Retinal pigment epithelial cell (primary cell): ENCODE results near the gene ATP10A.

ENCODE experiments used
- DNase-seq: peaks from one replicate; pipeline ENCODE4 v3.0.0-alpha.2; 2010; ENCODE audit warnings: low read depth
- H3K4me3 ChIP-seq: 2 replicates; pipeline ENCODE4 v1.5.1; 2011; ENCODE audit warnings: mild to moderate bottlenecking, low read length, control low read depth, moderate library complexity
- CTCF ChIP-seq: conservative IDR thresholded peaks from 2 replicates; pipeline ENCODE4 v1.5.1; 2011; ENCODE audit warnings: low read depth, low read length, control low read depth, inconsistent platforms

ATP10A gene

GRCh38 chr15:25795712-25796111, 67.4 kb downstream of the ATP10A start:
- no peak for DNase-seq
- no peak for TF ChIP-seq CTCF
- H3K4me3 ChIP-seq = no peak overlapping the region

- no peak overlapping the region for H3K4me3 ChIP-seq
- no peak for DNase-seq
- no peak for TF ChIP-seq CTCF
Measured at GRCh38 chr15:25795061-25795460, 68.1 kb downstream of the ATP10A start.

- DNase-seq = no peak
- no peak for TF ChIP-seq CTCF
Measured at GRCh38 chr15:25793354-25794050, 69.6 kb downstream of the ATP10A start.

GRCh38 chr15:25792128-25792527, 71.0 kb downstream of the ATP10A start:
- TF ChIP-seq CTCF = no peak
- no peak for DNase-seq
- H3K4me3 ChIP-seq = no peak overlapping the region

More at GRCh38 chr15:25793354-25794050, 69.6 kb downstream of the ATP10A start:
- no peak overlapping the region for H3K4me3 ChIP-seq

GRCh38 chr15:25790000-25790660, 73.0 kb downstream of the ATP10A start:
- no peak overlapping the region for H3K4me3 ChIP-seq
- no peak for DNase-seq
- no peak for TF ChIP-seq CTCF

GRCh38 chr15:25789616-25789999, 73.5 kb downstream of the ATP10A start:
- no peak overlapping the region for H3K4me3 ChIP-seq
- DNase-seq = no peak
- TF ChIP-seq CTCF = no peak

GRCh38 chr15:25789211-25789610, 73.9 kb downstream of the ATP10A start:
- no peak for DNase-seq
- TF ChIP-seq CTCF = no peak
- H3K4me3 ChIP-seq = no peak overlapping the region
